GM04503 (cell line): ENCODE data around the gene EDEM2.
A peak's percentile ranks its signal among the peaks of the same experiment; 100 is the strongest.
"Not testable (repeated sequence)": the region's sequence is repeated elsewhere in the genome, so short reads cannot be mapped to it uniquely, and the experiment has no call there.

Experiments
- DNase-seq: peaks from one replicate; pipeline ENCODE4 v3.0.0-alpha.2; 2012; ENCODE audit warnings: low read depth

Gene EDEM2

DNA sequence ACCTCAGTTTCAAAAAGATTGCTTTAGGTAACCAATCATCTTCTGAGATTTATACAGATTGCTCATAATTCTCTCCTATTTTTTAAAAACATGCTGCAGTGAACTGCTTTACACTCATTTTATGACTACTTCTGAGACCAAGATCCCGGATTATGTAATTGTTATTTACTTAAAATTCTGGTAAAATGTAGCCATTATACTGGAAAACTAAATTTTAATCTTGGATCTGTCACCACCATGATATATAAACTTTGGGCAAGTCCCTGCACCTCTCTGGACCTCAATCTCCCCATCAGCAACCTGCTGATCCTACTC, 24.3 kb upstream of the EDEM2 start:
- DNase-seq, result no peak

GRCh38 chr20:35168701-35169409, 21.7 kb upstream of the EDEM2 start:
- not testable (repeated sequence) for DNase-seq

GRCh38 chr20:35167787-35168186, 20.7 kb upstream of the EDEM2 start:
- DNase-seq, result no peak

- DNase-seq, result no peak
These were observed 19.2 kb upstream of the EDEM2 start for GRCh38 chr20:35166242-35166830.

- no peak for DNase-seq
These were observed 18.4 kb upstream of the EDEM2 start for GRCh38 chr20:35165221-35166185.

DNA sequence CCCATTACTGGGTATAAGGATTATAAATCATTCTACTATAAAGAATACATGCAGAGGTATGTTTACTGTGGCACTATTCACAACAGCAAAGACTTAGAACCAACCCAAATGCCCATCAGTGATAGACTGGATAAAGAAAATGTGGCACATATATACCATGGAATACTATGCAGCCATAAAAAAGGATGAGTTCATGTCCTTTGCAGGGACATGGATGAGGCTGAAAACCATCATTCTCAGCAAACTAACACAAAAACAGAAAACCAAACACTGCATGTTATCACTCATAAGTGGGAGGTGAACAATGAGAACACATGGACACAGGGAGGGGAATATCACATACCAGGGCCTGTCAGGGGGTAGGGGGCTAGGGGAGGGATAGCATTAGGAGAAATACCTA, 17.4 kb upstream of the EDEM2 start:
- DNase-seq, result not testable (repeated sequence)

- not testable (repeated sequence) for DNase-seq
These were observed 13.2 kb upstream of the EDEM2 start for GRCh38 chr20:35160341-35160740.

GRCh38 chr20:35156978-35157377, 9.8 kb upstream of the EDEM2 start:
- no peak for DNase-seq

DNA sequence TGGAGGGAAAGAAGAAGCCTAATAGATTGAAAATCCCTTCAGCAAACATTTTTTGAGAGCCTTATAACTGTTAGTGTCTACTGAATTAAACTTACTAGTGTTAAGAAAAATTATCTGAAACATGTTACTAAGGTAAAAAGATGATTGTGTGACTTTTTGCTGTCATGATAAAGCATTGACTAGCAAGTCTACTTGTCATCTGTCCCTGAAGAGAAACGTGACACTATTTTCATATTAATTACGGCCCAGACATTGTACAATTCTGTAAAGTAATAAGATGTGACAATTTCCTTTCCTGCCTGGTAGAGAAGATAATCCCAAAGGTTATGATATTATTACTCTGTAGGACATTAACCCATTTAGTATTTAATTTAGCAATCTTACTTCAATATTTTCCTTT, 8.8 kb upstream of the EDEM2 start:
- DNase-seq, result no peak

DNA sequence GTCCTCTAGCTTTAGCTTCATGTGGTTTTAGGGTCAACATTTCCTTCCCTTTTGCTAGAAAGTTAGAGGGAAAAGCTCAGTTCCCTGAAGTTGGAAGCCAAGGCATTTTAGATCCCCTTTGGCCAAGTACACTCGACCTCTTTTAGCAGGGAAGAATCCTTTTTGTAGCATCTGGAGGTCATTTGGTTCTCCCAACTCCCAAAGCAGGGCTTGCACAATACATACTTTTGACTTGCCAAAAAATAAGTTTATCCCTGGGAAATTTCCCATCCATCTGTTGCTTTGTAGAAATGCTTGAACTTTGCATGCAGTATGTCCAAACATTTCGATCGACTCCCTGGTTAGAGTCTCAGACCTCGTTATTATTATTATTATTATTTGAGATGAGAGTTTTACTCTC, 4.6 kb upstream of the EDEM2 start:
- peak; percentile 73 for DNase-seq

- DNase-seq, result no peak
These were observed 3.9 kb upstream of the EDEM2 start for GRCh38 chr20:35150846-35151579.

DNA sequence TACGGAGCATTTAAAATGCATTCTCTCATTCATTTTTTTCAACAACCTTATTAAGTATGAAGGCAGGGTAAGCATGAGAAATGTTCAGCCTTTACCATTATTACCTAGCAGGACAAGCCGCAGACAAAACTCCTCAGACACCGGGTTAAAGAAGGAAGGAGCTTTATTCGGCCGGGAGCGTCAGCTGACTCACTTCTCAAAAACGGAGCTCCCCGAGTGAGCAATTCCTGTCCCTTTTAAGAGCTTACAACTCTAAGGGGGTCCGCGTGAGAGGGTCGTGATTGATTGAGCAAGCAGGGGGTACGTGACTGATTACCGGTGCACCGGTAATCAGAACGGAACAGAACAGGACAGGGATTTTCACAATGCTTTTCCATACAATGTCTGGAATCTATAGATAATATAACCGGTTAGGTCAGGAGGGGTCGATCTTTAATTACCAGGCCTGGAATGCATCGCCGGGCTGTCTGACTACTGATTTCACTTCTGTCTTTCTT, 487 bp upstream of the EDEM2 start:
- DNase-seq, result not testable (repeated sequence)

DNA sequence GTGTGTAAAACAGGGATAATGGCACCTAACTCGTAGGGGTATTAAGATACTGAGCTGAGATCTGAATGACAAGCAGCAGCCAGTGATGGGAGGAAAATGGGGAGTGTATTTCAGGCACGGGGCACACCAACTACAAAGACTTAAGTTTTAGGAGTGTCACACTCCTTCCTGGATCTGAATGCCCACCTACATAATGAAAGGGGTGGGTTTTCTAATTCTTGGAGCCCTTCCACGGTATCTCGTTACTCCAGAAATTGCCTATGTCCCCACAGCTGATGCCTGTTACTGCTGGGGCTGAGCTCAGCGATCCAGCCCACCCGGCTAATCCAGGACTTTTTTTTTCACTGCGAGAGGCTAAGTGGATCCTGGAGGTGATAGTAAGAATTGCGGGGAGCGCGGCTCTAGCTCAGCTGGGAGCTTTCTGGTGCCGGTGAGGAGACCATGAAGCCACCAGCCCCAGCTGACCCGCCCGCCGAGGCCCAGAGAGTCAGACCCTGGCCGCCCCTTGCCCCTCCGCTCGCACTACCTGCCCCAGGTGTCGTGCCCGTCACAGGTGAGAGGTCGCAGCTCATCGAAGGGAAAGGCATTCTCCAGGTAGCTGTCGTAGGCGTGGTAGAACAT, 727 bp downstream of the EDEM2 start:
- no peak for DNase-seq

DNA sequence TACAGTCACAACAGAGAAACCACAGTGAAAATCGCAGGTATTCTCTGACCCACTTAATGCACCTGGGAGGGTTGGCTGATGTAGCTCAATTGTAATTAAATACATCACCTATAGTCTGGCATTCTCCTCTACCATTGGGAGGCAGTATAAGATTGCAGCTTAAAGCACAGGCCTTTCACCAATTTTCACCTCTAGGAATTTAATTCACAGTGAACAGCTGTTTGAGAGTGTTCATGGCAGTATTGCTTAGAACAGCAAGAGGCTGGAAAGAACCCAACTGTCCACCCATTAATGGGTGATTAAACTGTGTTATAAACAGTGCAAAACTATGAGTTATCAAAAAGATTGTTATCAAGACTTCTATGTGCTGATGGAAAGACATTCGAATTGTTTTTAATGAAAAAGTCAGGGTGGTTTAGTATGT, 2.0 kb downstream of the EDEM2 start:
- no peak for DNase-seq

DNA sequence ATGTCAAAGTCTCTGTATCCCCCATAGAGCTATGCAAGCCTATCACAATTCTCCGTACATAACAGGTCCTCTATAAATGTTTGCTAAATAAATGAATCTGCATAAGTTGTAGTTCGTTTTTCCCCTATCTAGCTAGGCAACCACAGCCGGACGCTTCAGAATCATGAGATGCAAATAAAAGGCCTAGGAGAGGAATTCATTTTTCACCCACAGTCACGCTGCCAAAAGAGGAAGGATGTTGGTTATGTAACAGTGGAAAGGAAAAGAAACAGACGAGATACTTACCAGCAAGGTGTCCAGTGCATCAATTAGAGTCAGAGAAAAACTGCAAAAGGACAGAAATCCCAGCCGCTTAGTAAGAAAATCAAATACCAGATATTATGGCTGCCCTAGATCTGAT, 2.4 kb downstream of the EDEM2 start:
- no peak for DNase-seq

- DNase-seq, result no peak
These were observed 11.1 kb downstream of the EDEM2 start for GRCh38 chr20:35135867-35136586.

- no peak for DNase-seq
These were observed 12.3 kb downstream of the EDEM2 start for GRCh38 chr20:35134880-35135279.

GRCh38 chr20:35134472-35134871, 12.7 kb downstream of the EDEM2 start:
- no peak for DNase-seq

DNA sequence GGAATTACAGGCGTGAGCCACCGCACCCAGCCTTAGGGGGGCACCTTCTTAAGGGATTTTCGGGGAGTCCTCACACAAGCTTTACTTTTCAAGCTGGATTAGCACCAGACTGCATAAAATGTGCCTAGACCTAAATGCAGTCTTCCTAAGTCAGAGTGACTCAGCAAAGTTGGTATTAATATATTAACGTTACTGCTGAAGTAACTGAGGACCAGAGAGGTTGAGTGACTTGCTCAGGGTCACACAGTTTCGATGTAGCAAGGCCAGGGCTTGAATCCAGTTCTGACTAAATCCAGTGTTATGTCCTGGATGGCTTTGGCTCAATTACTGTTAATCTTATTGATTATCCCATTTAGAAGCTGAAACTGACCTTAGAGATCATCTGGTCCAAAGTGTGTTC, 13.4 kb downstream of the EDEM2 start:
- no peak for DNase-seq

- no peak for DNase-seq
These were observed 14.1 kb downstream of the EDEM2 start for GRCh38 chr20:35133031-35133430.

DNA sequence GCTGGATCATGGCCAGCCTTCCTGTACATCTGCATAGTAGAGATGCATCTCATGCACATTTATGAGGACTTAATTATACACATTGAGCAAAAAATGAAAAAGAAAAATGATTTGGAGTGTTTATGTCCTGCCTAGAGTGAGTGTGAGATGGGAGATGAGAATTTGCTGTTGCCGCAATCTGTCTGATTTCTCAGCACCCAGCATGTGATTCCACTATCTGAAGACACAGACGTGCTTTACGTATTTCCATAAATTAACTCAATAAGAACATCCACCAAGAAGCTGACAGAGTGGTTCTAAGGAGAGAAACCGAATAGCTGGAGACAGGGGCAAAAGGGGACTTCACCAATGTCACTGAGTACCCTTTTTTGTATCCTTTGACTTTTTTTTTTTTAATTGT, 15.2 kb downstream of the EDEM2 start:
- no peak for DNase-seq
